Tibial nerve (tissue), 4 donors: ENCODE results near the gene GPATCH2L. TPM values are rescaled to one million over a fixed set of nuclear protein-coding genes. Genes with fewer than 3 reads are reported as not detected.

Experiments used
- DNase-seq, 2 donors: peaks; one replicate each; pipeline ENCODE4 v3.0.0-alpha.2; 2019; ENCODE audit warnings: low spot score in 2 of 2
- H3K27ac ChIP-seq, 4 donors: fragments of 200-600 bp; sonication (generic) in 3 of 4; one replicate each; pipeline ENCODE4 v1.5.1; 2017 to 2019; ENCODE audit warnings: mild to moderate bottlenecking in 1 of 4
- H3K27me3 ChIP-seq, 2 donors: fragments of 200-600 bp; sonication (generic) in 1 of 2; one replicate each; pipeline versions ENCODE4 v1.5.1 to v1.6.0; 2017 to 2019
- H3K36me3 ChIP-seq, 3 donors: fragments of 200-600 bp; sonication (generic); one replicate each; pipeline ENCODE4 v1.5.1; 2018 to 2019
- H3K4me1 ChIP-seq, 4 donors: fragments of 200-600 bp; sonication (generic) in 3 of 4; one replicate each; pipeline ENCODE4 v1.5.1; 2017 to 2019
- H3K4me3 ChIP-seq, 4 donors: fragments of 200-600 bp; sonication (generic) in 3 of 4; one replicate each; pipeline ENCODE4 v1.5.1; 2017 to 2019; ENCODE audit warnings: mild to moderate bottlenecking in 1 of 4, moderate library complexity in 1 of 4
- H3K9me3 ChIP-seq, 4 donors: fragments of 200-600 bp; sonication (generic) in 3 of 4; one replicate each; pipeline ENCODE4 v1.5.1; 2017 to 2019
- EP300 ChIP-seq, 2 donors: sonication (generic); formaldehyde crosslinking; IDR thresholded peaks; one replicate each; pipeline ENCODE4 v1.6.1; 2017; ENCODE audit warnings: antibody characterized with exemption in 2 of 2, mild to moderate bottlenecking in 1 of 2
- POLR2A ChIP-seq, 2 donors: fragments of 450-650 bp; IDR thresholded peaks; one replicate each; pipeline ENCODE4 v1.6.1; 2017; ENCODE audit warnings: antibody characterized with exemption in 2 of 2, mild to moderate bottlenecking in 2 of 2, moderate library complexity in 2 of 2
- WGBS, 2 donors: methylation state at CpG; one replicate each; pipeline ENCODE4 v1.1.5; 2018; 5-methylcytosine and 5-hydroxymethylcytosine counted together
- total RNA-seq, 4 donors: library from RNA; depleted of rRNA; stranded (reverse); fragments of >200 nt; gene quantifications; one replicate each; pipeline ENCODE4 v1.1.0, GENCODE V29; 2016
- TF ChIP-seq, protein P1 (sequence below), 5 experiments: fragments of 200-600 bp in 3 of 5; fragments of 450-650 bp in 2 of 5; sonication (generic) in 3 of 5; IDR thresholded peaks; one replicate each; pipeline ENCODE4 v1.5.1; 2016 to 2019; ENCODE audit warnings: antibody characterized with exemption in 5 of 5, mild to moderate bottlenecking in 3 of 5, moderate library complexity in 2 of 5

GPATCH2L gene
- total RNA-seq, 4 donors from 2014 or later, result 56.1 to 76.8 (median 71.7) TPM

DNA sequence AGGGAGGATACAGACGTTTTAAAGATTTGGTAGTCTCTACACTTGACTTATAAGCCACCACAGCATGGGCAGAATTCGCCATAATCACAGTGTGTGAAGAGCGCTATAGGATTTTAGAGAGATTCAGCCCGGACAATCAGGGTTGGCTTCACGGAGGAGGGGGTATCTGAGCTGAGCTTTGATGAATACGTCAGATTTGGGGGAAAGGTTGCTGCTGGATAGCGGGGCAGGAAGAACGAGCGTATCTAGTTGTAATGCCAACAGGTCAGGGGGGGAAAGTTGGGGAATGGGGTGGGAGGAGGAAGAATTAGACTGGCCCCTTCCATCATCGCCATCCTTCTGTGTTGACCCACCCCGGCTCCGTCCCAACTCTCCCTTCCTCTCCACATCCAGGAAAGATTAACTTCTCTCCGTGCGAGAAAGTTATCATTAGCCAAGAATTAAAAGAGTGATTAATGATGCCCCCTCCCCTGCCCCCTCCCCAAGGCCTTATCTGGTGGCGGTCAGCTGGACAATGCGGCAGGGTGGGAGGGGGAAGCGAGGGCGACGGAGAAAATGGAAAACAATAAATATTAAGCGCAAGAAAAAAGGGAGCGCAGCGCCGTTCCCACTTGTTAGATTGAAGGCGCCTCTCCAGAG lies 13.5 kb upstream of the GPATCH2L start:
- Histone ChIP-seq H3K9me3 (peaks cover 0 to 6% (median 0%) of the 10 kb centered on the region in 4 donors), H3K4me1 (peaks cover 0 to 15% (median 2%) of the 10 kb centered on the region in 4 donors), H3K27ac (no peak overlapping the region), H3K27me3 (peaks cover 2 to 88% of the 10 kb centered on the region in 2 donors), H3K4me3 (peak overlapping the region in 1 of 4 donors; percentile 38), H3K36me3 (no peaks in the 10 kb centered on the region)
- 5 to 8% methylated on average over 24 of the region's 24 CpGs for WGBS, 2 donors
- no peak for DNase-seq
- TF ChIP-seq EP300 (IDR thresholded peaks at IDR 0.05), result no peak

DNA sequence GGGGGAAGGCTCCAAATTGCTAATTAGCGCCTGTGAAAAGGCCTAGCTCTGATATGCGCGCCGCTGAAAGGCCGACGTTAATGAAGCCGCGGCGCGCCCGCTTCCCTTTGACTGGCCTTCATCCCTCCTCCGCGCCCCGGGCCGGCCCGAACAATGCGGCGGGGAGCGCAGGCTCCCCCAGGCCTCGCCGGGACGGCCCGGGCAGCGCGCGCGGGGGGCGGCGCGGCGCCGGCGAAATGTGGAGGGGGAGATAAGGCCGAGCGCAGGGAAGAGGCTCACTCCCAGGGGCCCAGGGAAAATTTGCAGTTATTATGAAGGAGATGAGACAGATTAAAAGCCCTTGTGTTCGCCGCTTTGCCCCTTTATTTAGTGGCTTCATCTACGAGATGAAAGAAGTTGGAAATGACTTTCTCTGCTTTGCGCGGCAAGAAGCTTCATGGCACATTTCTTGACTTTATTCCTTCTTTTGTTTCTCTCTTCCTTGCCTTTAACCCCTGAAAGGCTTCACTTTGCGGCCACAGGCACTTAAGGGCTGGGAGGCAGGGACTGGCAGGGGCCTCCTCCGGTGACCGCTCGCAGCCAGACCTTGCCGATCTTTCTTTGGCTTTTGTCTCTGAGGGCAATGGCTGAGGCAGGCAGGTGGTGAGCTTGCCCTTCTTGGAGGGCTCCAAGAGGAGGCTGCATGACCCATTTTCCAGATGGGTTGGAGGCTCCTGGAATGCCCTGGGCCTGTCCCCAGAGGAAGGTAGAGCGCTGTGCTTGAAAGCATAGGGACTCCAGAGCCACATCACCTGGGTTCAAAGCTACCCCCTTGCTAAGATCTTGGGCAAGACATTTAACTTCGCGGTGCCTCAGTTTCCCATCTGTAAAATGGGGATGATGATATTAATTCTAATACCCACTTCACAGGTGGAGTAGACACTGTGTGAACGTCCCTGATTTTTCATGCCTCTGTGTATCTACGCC lies 12.7 kb upstream of the GPATCH2L start:
- Histone ChIP-seq H3K36me3 (no peaks in the 10 kb centered on the region), H3K27me3 (peaks cover 2 to 80% of the 10 kb centered on the region in 2 donors), H3K4me3 (peak overlapping the region in 1 of 4 donors; percentile 38), H3K9me3 (peaks cover 0 to 14% (median 0%) of the 10 kb centered on the region in 4 donors), H3K27ac (no peak overlapping the region), H3K4me1 (peaks cover 0 to 15% (median 2%) of the 10 kb centered on the region in 4 donors)
- 12 to 13% methylated on average over 42 to 50 of the region's 50 CpGs for WGBS, 2 donors
- no peak for DNase-seq
- no peak for TF ChIP-seq EP300 (IDR thresholded peaks at IDR 0.05)
- TF ChIP-seq, protein P1, sequence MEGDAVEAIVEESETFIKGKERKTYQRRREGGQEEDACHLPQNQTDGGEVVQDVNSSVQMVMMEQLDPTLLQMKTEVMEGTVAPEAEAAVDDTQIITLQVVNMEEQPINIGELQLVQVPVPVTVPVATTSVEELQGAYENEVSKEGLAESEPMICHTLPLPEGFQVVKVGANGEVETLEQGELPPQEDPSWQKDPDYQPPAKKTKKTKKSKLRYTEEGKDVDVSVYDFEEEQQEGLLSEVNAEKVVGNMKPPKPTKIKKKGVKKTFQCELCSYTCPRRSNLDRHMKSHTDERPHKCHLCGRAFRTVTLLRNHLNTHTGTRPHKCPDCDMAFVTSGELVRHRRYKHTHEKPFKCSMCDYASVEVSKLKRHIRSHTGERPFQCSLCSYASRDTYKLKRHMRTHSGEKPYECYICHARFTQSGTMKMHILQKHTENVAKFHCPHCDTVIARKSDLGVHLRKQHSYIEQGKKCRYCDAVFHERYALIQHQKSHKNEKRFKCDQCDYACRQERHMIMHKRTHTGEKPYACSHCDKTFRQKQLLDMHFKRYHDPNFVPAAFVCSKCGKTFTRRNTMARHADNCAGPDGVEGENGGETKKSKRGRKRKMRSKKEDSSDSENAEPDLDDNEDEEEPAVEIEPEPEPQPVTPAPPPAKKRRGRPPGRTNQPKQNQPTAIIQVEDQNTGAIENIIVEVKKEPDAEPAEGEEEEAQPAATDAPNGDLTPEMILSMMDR (IDR thresholded peaks at IDR 0.05), result no peak
- no peak for TF ChIP-seq POLR2A (IDR thresholded peaks at IDR 0.05)

DNA sequence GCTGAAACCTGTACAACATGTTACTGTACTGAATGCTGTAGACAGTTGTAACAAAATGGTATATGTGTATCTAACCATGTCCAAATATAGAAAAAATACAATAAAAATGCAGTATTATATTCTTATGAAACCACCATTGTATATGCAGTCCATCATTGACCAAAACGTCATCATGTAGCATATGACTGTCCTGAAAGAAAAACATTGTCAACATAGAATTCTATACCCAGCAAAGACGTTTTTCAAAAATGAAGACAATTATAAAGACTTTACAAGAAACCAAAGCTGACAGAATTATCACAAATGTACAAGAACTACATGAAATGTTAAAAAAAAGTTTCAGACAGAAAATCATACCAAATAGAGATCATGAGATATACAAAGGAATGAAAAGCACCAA lies 8.1 kb upstream of the GPATCH2L start:
- no peak for DNase-seq
- H3K27me3 ChIP-seq, result peaks cover 2 to 34% of the 10 kb centered on the region in 2 donors
- no peak overlapping the region for H3K27ac ChIP-seq
- peaks cover 0 to 7% (median 2%) of the 10 kb centered on the region in 4 donors for H3K4me1 ChIP-seq
- peaks cover 0 to 23% (median 0%) of the 10 kb centered on the region in 4 donors for H3K9me3 ChIP-seq
- H3K36me3 ChIP-seq, result no peaks in the 10 kb centered on the region
- H3K4me3 ChIP-seq, result no peak overlapping the region
- WGBS, 2 donors, result 59 to 67% methylated on average over 2 of the region's 2 CpGs
- no peak for TF ChIP-seq POLR2A (IDR thresholded peaks at IDR 0.05)
- TF ChIP-seq, protein P1 (IDR thresholded peaks at IDR 0.05), result no peak
- TF ChIP-seq EP300 (IDR thresholded peaks at IDR 0.05), result no peak

DNA sequence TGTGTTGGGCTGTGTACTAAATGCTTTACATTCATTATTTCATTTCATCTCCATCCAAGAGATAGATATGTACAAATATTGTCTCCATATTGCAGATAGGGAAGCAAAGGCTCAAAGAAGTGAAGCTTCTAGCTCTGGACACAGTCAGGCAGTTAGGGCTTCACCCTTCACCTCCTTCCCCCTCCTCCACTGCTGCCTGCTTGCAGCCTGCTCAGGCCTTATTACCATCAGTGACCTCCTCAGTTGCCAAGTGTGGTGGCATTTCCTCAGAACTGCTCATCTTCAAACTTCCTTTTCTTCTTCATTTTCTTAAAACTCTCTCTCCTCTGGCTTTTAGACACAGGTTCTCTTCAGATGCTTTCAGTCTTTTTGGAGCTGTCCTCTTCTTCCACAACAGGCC lies 4.7 kb upstream of the GPATCH2L start:
- TF ChIP-seq POLR2A (IDR thresholded peaks at IDR 0.05), result no peak
- no peak for TF ChIP-seq EP300 (IDR thresholded peaks at IDR 0.05)
- TF ChIP-seq, protein P1 (IDR thresholded peaks at IDR 0.05), result no peak
- H3K27ac ChIP-seq, result no peak overlapping the region
- no peak for DNase-seq
- H3K9me3 ChIP-seq, result peaks cover 0 to 23% (median 0%) of the 10 kb centered on the region in 4 donors
- H3K36me3 ChIP-seq, result no peaks in the 10 kb centered on the region
- H3K27me3 ChIP-seq, result peaks cover 0 to 6% of the 10 kb centered on the region in 2 donors
- no peak overlapping the region for H3K4me3 ChIP-seq
- H3K4me1 ChIP-seq, result peaks cover 0 to 5% (median 0%) of the 10 kb centered on the region in 4 donors

DNA sequence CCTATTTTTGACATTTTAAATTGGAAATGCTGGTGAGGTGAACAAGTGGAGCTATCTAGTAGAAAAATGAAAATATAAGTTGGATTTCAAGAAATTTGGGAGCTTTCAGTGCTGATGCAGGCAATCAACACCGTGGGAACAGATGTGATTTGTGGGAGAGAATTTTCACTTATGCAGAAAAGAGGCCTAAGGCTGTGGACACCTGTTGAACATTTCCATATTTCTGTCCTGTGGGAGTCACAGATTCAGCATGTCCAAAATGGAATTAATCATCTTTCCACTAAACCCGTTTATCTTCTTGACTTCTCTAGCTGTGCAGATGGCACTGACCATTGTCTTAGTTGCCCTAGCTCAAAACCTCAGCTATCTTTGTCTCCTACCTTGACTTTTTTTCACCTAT lies 2.5 kb upstream of the GPATCH2L start:
- H3K27me3 ChIP-seq, result peaks cover 0 to 3% of the 10 kb centered on the region in 2 donors
- WGBS, 2 donors, result 74 to 85% methylated on average over 2 of the region's 2 CpGs
- DNase-seq, result no peak
- H3K36me3 ChIP-seq, result peaks cover 0 to under 1% (median 0%) of the 10 kb centered on the region in 3 donors
- H3K27ac ChIP-seq, result no peak overlapping the region
- H3K4me1 ChIP-seq, result peaks cover 0 to 25% (median 15%) of the 10 kb centered on the region in 4 donors
- H3K9me3 ChIP-seq, result peaks cover 0 to 8% (median 0%) of the 10 kb centered on the region in 4 donors
- H3K4me3 ChIP-seq, result no peak overlapping the region
- no peak for TF ChIP-seq POLR2A (IDR thresholded peaks at IDR 0.05)
- TF ChIP-seq EP300 (IDR thresholded peaks at IDR 0.05), result no peak
- TF ChIP-seq, protein P1 (IDR thresholded peaks at IDR 0.05), result no peak
